Stimulated activated CD8-positive, alpha-beta memory T cell treated with anti-CD3 and anti-CD28 coated beads, Interleukin-12 subunit alpha, Interleukin-12 subunit beta, amount 100 ng/mL, for 24 hours (primary cell): ENCODE measurements around the gene VASN.
"Not testable (repeated sequence)": the region's sequence is repeated elsewhere in the genome, so short reads cannot be mapped to it uniquely, and the experiment has no call there.

Experiments
- DNase-seq: peaks from one replicate; pipeline ENCODE4 v3.0.0-alpha.2; 2020; ENCODE audit errors: extremely low read depth

The VASN gene

DNA sequence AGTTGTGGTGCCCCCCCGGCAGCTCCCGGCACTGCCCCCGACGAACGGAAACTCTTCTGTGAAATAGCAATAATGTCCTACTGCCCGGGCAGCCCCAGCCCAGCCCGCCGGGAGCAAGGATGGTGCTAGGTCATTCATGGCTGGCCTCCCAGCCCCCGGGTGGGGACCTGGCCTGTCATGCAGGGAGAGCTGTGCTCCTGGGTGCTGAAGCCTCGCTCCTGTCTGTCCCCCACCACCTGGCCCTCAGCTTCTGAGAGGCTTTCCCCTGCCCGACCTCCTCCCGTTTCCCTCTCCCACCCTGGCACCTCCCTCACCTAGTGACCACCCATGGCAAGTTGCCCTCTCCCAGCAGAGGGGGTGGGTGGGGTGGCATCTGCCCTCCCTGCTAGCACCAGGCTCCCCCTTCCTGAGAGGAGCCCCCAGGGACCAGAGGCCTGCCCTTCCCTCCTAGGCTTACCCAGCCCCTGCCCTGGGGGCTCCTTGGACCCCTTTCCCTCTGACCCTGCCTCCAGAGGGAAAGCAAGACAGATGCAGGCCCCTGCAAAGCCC is 34.0 kb upstream of the VASN start:
- DNase-seq = no peak

DNA sequence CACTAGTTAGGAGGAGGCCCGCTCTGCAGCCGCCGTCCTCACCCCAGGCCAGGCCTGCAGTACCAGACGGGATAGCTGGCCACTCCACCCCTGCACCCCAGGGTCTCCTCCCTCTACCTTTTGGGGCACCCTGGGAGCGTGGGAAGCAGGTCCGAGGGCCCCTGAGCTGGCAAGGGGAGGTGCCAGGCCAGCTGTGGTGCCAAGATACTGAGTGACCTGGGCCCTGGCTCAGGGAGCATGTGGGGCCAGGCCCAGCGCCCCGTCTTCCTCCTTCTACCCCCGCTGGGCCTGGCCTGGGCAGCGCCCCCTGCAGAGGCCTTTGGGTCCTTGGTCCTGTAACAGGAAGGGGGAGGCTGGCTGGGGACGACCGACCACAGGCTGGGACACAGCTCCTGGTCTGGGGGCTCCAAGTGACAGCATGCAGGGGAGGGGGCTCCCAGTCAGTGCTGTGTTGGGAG is 33.5 kb upstream of the VASN start:
- DNase-seq = no peak

DNA sequence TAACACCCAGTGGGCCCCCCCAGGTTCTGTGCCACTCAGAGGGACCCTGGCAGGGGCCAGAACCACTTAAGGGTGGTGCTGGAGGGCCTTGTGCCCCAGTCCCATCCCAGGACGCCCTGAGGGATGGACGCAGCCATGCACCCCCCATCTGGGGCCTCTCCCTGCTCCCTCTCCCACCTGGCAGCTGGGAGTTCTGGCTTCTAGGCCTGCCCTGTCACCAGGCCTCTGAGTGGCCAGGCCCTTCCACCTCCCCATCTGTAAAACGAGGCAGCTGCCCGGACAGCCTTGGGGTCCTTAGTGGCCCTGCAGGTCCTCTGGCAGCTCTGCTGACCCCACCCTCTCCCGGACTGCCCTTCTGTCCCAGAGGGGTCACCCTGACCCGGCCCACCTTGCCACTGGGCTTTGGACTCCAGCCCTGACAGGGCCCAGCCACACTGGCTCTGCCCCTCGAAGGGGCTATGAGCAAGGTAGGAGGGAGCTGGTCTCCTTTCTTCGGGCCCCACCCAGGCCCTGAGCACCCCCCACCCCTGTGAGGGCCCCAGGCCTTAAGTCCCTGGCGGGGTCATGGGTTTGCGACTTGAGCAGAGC is 32.8 kb upstream of the VASN start:
- DNase-seq = no peak

DNA sequence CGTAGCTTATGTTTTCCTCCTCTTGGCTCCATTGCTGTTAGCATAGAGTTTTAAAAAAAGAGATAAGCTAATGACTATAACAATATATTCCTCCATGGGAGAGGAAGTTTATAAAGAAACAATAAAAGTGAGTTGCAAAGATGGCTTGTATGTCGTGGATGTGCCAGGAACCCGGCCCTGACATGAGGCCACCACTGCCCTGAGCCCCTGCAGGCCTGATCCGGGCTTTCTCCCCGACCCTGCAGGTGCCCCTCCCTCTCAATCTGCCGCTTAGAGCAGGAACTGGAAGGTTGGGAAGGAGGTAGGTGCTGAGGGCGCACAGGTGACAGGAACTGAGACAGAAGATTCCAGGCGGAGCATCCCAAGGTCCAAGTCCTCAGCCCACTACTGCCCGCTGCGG is 32.2 kb upstream of the VASN start:
- DNase-seq = no peak

DNA sequence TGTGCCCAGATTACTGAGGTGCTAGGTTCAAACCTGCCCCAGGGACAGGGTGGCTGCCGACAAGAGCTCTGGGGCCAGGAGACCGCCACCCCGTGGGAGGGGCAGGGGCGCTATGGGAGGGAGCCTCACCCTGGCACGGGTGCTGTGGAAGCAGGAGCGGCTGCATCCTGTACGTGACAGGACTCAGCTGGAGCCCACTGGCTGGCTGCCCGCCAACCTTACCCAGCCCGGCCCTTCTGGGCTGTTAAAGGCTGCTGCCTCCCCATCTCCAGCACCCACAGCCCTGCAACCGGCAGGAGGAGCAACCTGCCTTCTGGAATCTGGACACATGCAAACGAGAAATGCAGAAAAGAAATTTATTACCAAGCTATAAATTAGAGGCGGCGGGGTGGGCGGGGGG is 31.7 kb upstream of the VASN start:
- DNase-seq = no peak

DNA sequence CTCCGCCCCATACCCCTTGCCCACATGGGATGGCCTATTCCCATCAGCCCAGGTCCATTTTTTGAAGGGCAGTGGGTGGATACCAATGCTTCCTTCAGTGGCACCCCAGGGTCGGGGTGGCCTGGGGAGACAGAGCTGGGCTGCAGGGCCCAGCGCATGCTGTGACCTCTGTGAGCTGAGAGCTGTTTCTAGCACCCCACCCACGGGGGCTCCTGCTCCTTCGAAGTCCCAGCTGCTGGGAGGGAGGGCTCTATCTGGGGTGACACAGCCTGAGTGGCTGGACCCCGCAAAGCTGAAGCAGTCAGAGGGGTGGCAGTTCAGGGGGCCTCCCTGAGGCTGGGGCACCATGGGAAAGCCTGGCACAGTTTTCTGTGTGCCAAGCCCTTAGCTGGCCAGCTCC is 31.2 kb upstream of the VASN start:
- DNase-seq = no peak

DNA sequence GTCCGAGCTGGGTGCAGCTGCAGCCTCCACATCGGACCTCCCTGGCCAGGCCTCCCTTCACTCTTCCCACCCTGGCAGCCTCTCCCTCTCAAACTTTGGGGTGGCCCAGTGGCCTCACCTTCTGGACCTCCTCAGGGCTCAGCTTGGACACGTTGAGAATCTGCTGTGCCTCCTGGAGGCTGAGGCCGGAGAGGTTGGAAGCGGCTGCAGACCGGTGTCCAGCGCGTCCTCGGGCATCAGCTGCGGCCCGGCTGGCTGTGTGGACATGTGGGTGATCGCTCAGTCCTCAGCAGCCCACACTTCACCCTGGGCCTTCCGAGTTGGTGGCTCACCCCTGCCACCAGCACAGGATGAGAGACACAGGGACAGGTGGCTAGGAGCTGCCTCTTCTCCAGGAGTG is 30.4 kb upstream of the VASN start:
- no peak for DNase-seq

DNA sequence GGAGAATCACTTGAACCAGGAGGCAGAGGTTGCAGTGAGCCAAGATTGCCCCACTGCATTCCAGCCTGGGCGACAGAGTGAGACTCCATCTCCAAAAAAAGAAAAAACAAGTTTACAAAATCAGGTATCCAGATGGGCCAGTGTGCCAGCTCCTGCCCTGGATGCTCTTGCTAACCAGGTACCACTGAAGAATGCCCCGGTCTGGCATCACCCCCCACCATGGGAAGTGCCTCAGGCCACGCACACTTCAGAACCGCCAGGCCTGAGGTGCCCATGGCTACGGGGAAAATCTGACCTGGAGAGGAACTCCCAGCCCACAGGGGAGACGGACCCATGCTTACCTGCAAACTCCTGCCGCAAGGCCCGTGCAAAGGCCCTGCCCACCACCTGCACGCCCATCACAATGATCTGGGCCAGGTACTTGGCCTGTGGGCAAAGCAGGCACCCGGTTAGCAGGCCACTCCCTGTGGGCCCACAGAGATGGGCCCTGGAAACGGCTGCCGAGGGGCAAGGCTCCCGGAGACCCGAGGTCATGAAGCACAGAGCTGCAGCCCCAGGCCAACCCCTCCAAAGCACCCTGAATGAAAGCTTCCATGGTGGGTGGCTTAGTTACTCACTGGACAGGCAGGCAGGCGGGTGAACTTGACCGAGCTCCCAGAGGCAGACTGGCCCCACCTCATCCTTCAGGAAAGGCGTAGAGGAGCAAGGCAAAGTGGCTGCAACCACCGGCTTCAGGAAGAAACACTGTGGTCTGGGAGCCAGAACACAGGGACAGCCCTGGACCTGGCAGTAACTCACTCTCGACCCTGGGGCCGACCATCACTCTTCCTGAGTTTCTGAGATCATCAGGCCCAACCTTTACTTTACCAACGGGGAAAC is 28.5 kb upstream of the VASN start:
- no peak for DNase-seq

DNA sequence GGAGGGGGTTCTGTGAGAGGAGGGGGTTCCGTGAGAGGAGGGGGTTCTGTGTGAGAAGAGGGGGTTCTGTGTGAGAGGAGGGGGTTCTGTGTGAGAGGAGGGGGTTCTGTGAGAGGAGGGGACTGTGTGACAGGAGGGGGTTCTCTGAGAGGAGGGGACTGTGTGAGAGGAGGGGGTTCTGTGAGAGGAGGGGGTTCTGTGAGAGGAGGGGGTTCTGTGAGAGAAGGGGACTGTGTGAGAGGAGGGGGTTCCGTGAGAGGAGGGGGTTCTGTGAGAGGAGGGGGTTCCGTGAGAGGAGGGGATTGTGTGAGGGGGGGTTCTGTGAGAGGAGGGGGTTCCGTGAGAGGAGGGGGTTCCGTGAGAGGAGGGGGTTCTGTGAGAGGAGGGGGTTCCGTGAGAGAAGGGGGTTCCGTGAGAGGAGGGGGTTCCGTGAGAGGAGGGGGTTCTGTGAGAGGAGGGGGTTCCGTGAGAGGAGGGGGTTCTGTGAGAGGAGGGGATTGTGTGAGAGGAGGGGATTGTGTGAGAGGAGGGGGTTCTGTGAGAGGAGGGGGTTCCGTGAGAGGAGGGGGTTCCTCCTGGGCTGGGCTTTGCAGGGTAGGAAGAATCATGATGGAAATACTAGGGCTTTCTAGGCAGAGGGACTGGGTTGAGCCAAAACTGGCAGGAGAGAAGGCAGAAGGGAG is 27.2 kb upstream of the VASN start:
- not testable (repeated sequence) for DNase-seq

DNA sequence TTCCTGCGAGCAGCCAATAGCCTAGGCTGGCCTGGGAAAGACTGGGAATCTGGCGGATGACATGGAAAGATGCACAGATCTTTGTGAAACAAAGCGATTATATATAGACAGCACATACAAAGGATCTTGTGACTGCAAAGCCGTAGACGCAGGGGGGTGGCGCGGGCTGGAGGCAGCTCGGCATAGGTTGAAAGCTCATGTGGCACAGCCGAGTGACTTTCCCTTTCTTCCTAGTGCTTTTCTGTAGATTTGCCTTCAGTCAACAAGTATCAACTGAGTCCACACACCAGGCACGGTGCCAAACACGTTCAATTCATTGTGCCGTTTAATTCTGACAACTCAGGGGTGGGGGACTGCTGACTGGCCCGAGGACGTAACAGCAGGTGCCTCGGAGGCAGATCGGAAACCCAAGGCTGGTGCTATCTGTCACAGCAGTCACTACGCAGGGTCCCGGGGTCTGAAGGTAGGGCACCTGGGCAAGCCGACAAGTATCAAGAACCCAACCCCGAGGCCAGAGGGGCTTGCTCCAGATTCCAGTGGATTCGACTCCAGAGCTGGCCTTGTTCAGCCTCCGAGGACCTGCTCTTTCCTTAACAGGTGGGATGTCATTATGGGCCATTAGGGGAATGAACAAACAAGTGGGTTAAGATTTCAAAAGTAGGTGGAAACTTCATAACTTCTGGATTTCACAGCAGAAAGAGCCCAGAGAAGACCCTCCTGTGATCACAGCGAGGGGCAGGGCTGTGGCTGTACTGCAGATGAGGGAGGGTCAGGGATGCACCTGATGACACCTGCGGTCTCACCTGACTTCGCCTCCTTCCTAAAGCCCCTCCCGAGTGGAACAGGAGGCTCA is 26.4 kb upstream of the VASN start:
- no peak for DNase-seq

DNA sequence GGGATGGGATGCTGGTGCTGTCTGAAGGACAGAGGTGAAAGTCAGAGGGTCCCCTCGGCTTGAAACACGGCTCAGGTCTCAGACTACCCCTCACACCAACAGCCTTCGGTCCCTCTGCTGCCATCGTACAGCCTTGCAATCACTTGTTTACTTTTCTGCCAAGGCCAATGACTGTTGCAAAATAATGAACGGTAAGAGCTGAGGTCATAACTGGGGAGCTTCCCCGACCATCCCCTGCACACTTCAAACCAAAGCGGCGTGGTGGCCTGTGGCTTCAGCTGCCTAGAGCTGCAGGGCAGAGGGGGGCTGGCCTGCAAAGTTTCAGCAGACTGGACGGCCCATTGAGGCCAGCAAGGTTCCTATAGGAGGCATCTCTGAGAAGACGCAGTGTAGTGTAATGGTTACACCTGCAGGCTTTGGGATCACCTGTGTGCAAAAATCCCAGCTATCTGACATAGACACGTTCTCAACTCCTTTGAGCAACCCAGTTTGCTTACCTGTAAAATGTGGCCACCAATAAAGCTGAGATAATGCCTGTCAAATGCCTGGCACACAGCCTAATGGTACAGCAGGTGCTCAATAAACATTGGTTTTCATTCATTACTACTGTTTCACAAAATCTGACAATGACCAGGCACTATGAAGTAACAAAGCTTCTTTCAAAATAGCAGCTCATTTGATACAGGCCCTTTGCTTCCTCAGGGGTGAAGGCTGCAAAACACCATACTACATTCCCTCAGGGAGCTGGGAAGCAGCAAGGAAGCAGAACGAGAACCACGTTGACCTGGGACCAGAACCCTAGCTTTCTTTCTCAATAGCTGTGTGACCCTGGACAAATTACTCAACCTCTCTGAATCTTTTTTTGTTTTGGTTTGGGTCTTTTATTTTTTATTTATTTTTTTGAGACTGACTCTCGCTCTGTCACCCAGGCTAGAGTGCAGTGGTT is 25.5 kb upstream of the VASN start:
- DNase-seq = no peak

DNA sequence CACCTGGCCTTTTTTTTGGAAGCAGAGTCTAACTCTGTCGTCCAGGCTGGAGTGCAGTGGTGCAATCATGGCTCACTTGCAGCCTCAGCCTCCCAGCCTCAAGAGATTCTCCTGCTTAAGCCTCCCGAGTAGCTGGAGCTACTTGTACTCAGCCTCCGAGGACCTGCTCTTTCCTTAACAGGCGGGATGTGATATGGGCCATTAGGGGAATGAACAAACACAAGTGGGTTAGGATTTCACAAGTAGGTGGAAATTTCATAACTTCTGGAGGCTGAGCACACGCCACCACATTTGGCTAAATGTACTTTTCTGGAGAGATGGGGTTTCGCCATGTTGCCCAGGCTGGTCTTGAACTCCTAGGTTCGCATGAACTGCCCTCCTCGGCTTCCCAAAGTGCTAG is 24.6 kb upstream of the VASN start:
- no peak for DNase-seq

DNA sequence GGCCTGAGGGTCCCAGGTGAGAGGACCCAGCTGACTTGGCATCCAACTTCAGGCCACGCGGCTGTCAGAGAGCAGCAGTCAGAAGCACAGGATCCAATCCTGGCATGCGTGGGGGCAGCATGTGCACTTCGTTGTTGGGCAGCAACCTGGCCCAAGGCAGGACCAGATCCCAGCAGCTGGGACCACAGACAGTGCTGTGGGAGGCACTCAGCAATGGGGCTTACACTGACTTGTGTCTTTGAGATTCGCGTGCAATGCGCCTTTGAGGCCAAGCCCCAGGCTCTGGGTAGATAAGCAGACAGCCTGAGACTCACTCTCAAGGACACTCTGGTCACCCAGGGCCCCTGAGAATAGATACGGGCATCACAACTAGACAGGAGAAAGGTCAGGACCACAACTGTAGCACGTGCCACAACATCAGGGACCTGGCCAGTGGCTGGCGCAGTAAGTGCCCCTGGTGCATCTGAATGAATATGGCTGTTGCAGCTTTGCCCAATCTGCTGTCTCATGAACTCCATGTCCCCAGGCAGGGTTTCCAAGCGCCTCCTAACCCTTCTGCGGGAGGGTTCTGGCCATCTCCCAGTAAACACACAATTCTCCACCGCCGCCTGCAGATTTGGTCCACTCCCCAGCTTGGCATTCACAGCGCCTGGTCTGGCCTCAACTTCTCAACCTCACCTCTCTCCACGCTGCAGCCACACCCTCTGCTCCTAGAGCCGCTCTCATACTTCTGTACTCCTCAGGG is 23.7 kb upstream of the VASN start:
- no peak for DNase-seq

DNA sequence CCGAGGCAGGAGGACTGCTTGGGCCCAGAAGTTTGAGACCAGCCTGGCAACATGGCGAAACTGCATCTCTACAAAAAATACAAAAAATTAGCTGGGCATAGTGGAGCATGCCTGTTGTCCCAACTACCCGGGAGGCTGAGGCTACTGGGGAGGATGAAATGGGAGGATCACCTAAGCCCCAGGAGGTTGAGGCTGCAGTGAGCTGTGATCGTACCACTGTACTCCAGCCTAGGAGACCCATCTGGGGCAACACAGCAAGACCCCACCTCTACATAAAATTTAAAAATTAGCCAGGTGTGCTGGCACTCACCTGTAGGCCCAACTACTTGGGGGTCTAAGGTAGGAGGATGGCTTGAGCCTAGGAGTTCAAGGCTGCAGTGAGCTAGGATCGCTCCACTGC is 22.3 kb upstream of the VASN start:
- no peak for DNase-seq

DNA sequence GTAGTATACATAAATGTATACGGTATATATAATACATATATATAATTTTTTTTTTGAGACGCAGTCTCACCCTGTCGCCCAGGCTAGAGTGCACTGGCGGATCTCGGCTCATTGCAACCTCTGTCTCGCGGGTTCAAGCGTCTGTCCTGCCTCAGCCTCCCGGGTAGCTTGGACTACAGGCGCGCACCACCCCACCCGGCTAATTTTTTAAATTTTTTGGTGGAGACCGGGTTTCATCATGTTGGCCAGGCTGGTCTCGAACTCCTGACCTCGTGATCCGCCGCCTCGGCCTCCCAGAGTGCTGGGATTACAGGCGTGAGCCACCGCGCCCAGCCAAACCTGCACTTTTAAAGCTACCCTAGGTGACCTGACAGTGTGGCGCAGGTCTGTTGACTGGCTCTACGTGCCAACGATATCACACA is 21.3 kb upstream of the VASN start:
- no peak for DNase-seq

DNA sequence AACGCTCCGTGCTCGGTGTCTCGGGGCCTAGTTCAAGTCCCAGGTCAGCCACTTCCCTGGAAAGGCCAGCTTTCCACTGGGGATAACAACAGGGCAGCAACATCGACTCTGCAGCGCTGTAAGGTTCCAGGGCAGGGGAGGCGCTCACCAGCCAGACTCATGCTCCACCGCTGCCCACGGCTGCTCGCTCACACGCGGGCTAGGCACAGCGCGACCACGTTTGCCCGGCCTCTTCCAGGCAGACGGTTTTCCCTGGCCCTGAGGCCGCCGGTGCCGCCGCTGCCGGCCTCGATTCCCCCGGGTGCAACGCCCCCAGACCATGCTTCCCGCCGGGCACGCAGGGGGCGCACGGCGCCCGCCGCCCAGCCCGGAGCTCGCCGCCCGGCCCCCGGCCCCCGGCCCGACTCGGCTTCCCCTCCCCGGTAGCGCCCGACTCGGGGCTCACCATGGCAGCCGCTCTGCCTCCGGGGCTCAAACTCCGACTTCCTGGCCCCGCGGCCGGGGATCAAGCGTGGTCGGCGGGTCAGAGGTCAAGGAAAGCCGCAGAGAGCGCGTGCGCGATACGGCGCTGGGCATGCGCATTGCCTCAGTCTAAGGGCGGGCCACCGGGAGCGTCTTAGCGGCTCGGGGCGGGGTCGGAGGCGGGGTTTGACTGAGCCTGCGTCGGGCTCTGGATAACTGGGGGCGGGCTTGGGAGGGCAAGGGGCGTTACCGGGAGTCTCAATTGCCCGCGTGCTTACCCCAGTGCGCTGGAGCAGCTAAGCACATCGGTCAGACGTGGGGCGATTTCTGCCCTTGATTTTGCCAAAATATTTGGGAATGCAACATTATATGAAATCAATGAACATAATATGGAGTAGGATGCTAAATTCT is 20.6 kb upstream of the VASN start, which contains the start of gene PAM16:
Gene PAM16 (minus strand): TSS at position 535 of the 873 bp plus-strand sequence. CDS start 87 bp downstream, at position 448.
- DNase-seq = peak; percentile 94

DNA sequence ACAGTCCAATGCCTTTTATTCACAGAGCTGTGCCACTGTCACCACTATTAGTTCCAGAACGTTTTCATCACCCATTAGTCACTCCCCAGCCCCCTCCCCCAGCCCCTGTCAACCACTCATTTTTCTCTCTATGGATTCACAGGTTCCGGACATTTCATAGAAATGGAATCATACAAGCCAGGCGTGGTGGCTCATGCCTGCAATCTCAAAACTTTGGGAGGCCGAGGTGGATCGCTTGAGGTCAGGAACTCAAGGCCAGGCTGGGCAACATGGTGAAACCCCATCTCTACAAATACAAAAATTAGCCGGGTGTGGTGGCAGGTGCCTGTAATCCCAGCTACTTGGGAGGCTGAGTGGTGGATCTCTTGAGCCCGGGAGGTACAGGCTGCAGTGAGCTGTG is 19.8 kb upstream of the VASN start:
- no peak for DNase-seq

DNA sequence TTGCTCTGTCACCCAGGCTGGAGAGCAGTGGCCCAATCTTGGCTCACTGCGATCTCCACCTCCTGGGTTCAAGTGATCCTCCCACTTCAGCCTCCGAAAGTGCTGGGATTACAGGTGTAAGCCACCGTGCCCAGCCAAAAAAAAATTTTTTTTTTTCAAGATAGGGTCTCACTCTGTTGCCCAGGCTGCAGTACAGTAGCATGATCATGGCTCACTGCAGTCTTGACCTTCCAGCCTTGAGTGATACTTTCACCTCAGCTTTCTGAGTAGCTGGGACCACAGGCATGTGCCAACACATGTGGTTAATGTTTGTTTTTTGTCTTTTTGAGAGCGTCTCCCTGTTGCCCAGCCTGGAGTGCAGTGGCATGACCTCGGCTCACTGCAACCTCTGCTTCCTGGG is 18.8 kb upstream of the VASN start:
- no peak for DNase-seq

DNA sequence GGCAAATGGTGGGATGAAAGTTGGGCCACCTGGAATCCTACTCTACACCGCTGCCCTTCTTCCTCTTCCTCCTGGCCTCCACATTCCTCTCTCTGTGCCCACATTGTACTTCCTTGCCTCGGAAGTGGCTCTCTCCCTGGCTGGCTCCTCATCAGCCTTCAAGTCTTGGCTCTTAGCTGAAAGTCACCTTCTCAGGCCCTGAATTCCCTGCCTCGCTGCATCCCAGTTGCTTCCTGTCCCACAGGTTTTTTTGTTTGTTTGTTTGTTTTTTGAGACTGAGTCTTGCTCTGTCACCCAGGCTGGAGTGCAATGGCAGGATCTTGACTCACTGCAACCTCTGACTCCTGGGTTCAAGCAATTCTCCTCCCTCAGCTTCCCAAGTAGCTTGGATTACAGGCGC is 18.0 kb upstream of the VASN start:
- no peak for DNase-seq
